Kidney glomerular epithelial cell (primary cell): ENCODE data around the gene XAB2.

Experiments
- DNase-seq: peaks from one replicate; lab custom pipeline; 2025; lab: John Stamatoyannopoulos, UW

Gene XAB2

DNA sequence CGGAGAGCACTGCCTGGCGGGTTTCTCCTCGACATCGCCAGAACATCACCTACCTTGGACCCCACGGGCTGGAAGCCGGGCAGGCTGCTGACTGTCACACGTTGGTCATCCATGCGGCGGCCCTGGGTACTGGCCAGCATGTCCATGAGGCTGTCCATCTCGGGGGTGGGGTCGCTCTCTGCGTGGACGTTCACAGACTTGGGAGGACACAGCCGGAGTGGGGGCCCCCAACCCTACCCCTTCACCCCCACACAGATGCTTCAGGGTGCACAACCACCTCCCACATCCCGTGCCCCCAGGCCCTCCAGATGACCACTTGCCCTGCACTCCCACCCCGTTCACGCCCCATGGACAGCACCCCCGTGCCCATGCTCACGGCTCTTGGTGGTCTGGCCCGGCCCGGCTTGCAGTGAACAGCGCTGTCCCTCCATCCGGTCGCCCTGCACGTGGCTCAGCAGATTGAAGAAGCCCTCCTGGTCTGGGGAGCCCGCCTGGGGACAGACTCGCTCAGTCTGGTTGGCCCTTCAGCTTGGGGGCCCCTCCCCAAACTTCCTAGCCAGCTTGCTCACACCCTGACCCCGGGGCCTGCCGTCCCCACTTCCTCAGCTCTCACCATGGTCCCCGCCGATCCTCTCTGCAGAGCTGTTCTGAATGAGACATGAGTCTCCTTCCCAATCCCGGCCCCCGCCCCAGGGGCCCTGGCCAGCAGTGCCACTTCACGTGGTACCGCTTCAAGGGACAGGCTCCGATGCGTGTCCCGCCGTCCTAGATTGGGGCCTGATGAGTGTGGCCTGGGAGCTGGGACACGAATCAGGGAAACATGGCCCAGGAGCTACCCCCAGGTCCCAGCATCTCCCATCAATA, 3.2 kb upstream of the XAB2 start:
- DNase-seq, result no peak

DNA sequence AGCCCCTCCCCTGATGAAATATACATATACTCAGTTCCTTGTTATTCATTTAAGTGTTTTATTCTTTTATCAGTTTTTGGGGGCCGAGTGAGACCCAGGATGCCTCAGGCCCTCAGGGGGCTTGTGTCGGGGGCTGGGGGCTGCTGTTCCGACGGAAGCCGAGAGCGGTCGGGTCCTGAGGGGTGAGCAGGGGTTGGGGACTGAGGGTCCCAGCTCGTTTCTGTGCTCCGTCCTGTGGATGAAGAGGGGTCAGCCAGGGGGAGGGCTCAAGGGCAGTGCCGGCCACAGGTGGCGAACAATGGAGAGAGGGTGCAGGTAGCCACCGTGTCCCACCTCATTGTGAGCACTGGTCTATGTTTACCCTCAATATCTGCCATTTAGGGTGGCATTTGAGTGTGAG, 2.2 kb upstream of the XAB2 start:
- DNase-seq, result no peak

DNA sequence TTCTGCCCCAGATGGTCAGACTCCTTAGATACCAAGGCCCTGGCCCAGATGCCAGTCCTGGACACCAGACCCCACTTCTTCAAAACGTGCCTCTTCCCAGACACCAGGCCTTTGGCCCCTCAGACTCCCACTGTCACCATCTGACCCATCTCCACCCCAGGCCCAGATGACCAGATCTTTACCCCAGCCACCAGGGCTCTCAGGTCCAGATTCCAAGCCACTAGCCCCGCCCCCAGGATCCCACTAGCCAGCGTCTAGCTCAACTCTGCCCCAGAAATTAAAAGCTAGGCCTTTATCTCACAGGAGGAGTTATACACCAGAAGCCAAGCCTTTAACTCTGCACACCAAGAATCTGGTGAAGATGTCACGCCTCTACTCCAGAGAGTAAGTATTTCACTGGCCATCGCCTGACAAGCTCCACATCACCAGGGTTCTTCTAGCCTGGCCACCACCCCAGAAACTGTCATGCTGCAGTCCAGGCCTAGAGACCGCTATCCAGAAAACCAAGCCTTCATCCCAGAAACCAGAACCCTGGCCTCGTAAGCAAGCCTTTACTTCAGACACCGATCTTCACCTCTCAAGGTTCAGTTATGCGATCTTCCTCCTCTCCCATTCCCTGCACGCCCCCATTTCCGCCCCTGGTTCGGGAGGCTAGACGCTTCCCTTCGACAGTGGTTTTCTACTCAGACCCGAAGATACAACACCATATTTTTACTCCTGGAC, 595 bp downstream of the XAB2 start:
- DNase-seq, result no peak

GRCh38 chr19:7627166-7627565, 2.2 kb downstream of the XAB2 start:
- DNase-seq, result no peak

DNA sequence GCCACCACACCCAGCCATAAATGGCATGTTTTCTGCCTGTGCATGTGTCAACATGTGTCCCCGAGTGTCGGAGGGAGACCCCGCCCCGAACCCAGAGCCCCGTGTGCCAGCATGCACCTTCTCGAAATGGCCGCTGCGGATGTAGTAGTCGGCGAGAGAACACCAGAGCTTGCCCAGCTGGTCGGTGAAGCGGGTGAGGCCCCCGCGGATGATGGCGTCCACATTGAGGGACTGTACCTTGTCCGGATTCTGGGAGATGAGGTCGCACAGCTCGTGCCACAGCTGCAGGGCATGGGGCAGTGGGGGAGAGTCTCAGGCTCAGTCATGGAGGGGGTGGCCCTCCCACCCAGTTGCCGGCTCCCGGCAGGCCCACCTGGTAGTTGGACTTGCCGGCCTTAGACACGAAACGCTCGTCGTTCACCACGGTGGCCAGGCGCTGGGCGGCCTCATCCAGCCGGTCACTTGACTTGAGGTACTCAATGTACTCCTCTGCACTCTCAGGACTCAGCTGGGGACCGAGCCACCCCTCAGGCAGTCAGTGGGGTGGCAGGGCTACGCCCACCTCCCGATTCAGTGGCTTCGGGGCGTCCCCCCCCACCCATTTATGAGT, 3.5 kb downstream of the XAB2 start:
- no peak for DNase-seq

DNA sequence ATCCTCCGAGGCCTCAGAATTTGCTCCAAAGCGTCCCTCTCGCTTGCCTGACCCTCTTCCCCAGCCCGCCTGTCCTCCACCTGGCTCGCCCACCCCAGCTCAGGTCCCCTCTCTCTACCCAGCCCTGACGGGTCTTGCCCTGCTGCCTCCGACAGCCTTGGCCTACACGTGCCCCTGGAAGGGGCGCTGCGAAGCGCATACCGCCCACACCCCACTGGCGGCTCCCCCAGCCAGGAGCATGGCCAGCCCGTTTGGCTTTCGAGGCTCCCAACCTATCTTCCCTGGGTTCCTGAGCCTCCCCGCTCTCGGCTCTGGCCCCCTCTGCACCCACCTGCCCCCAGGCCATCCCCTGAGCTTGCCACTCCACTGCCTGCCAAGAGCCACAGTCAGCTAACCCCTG, 4.5 kb downstream of the XAB2 start:
- DNase-seq, result no peak

DNA sequence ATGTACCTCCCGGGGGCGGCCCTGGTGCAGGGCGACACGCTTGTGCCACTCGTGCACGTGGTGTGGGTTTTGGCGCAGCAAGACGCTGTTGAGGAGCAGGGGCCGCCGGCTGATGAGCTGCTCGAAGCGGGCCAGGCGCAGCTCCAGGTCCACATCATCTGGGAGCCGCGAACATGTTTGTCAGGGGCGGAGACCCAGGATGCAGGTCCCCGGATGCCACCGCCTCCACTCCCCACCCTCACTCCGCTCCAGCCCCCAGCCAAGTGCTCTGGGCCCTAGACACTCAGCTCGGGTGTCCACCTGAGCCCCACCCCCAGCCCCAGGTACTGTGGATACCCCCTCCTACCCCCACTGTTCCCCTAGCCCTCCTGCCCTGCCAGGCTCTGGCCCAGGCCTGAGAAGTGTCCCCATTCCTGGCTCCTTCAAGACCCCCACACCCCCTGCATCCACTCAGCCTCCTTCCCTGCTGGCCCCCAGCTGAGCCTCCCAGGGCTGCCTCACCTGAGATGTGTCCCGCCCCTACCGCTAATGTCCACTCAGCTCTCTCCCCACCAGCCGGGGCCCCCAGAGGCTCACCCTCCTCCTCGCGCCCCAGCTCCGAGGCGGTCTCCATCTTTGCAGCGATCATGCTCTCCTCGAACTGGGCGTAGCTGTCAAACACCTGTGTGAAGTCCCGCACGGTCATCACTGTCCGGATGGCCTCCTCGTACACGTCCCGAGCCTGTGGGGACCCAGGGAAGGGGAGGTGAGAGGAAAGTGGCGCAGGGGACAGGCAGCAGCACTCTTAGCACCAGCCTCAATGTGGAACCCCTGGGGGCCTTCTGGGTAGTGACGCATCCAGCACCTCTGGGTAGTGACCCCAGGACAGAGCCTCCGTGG, 5.4 kb downstream of the XAB2 start:
- no peak for DNase-seq

GRCh38 chr19:7622933-7623685, 6.2 kb downstream of the XAB2 start:
- no peak for DNase-seq

DNA sequence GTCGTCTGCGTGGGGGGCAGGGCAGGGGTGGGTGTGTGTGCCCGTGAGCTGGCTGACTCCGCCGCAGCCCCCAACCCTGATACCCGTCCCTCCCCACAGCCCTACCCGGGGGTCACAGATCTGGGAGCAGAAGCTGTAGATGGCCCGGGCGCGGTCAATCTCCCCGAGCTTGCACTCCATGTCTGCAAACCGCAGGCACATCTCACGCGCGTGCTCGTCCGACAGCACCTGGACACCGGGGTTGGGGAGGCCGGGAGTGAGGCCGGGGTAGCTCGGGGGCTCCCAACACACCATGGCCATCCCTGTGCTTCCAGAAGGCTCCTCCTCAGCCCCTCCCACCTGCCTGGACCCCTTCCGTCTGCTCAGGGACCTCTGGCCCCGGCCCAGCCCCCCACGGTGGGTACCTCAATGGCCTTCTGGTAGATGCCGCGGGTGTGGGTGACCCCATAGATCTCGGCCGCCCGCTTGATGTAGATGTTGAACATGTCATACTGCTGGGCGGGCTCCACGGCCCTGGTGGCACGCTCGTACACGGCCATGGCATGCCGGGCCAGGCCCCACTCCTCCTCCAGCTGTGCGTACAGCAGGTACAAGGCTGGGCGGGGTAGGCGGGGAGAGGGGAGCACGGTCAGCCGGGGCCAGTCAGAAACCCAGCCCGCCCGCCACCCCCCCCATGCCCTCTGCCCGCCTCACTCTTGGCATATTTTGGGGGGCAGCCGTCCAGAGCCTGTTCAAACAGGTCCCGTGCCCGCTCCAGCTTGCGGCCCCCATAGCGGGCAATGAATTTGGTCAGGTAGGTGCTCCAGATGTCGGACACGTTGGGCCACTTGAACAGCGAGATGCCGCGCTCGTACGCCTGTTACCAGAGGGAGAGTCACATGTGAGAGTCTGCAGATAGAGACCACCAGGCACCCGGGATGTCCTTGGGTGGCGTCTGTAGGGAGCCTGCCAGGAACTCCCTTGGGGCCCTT, 8.6 kb downstream of the XAB2 start:
- no peak for DNase-seq

GRCh38 chr19:7619671-7620441, 9.5 kb downstream of the XAB2 start:
- DNase-seq, result no peak

- no peak for DNase-seq
Observed at GRCh38 chr19:7618771-7619510, 10.4 kb downstream of the XAB2 start.

DNA sequence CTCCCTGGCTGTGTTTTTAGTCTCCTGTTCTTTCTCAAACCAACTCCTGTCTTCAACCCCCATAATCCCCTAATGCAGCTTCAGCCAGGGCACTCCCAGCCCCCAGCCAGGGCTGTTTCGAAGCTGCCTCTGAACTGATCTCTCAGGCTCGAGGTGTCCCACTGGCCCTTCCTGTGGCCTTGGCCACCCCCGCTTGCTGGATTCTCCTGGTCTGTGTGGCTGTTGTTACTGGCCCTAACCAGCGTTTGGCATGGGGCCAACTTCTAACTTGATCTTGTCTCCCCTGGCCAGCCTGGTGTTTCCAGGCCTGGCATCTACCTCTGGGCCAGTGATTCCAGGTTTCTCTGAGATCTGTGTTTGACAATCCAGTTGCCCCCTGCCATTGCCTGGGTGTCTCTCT, 11.0 kb downstream of the XAB2 start:
- no peak for DNase-seq

DNA sequence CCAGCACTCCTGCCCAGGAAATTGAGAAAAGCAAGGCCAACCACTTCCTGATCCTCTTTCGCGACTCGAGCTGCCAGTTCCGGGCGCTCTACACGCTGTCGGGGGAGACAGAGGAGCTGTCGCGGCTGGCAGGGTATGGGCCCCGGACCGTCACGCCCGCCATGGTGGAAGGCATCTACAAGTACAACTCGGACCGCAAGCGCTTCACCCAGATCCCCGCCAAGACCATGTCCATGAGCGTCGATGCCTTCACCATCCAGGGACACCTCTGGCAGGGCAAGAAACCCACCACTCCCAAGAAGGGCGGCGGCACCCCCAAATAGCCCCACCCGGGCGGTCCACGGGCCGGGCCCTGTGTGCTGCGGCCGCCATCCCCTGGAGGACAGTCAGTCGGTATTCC, 11.6 kb downstream of the XAB2 start:
- no peak for DNase-seq

- no peak for DNase-seq
Observed at GRCh38 chr19:7617172-7617571, 12.2 kb downstream of the XAB2 start.

DNA sequence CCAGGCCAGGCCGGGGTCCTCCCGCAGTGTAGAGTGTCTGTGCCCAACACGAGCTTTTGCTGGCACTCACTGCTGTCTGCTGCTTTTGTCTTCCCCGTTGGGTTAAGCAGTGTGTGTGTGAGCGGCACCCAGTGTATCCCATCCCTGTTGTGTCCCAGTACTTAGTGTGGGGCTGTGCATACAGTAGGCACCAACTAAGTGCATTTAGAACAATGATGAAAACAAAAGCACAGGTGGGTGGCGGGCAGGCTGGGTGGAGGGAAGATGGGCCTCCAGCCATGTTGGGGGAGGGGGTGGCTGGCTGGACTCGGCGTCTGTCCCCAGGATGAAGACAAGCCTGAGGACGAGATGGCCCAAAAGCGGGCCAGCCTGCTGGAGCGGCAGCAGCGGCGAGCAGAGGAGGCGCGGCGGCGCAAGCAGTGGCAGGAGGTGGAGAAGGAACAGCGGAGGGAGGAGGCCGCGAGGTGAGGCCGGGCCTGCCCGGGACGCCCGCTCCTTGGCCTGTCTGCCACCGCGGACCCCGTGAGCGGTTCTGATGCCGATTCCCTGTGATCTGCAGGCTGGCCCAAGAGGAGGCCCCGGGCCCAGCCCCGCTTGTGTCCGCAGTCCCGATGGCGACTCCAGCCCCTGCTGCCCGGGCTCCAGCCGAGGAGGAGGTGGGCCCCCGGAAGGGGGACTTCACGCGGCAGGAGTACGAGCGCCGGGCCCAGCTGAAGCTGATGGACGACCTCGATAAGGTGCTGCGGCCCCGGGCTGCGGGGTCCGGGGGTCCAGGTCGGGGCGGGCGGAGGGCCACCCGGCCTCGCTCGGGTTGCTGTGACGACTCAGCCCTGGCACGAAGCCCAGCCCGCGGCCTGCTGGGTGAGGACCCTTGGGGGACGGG, 14.2 kb downstream of the XAB2 start:
- no peak for DNase-seq

- DNase-seq, result no peak
Observed at GRCh38 chr19:7612282-7613274, 16.8 kb downstream of the XAB2 start.
